ENCODE data around the gene MTM1.

Gene MTM1

DNA sequence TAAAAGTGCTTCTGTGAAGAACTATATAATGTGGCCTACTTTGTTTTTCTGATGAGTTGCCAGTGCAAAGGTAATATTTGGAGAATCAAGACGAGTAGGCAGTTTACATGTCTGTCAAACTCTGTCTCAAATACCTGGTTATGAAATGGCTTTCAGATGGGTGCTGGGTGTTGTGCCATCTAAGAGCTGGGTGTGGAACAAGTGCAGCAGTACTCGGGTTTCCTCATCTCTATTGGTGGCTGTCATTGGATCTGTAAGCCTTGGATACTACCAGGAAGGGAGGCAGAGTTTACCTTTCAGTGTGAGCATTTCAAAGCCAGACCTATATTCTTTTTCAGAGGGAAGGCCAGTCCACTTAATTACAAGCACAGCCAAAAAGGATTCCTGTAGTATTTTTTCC is 37.2 kb downstream of the MTM1 start:
- DNase-seq (ENCODE audit: low spot score), result no peak

DNA sequence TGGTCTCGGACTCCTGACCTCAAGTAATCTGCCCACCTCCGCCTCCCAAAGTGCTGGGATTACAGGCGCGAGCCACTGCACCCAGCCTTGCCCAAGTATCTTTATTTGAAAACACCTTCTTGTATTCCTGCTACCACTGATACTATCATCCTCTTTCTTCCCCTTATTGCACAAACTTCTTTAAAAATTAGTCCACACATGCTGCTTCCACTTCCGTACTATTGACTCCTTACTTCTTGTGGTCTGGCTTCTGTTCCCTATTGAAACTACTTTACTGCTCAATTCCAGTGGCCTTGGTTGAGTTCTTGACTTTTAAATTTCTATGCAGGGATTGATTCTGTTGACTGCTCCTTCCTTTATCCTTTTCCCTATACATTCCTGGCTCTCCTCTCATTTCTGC is 38.8 kb downstream of the MTM1 start:
- no peak for DNase-seq (ENCODE audit: low spot score)

DNA sequence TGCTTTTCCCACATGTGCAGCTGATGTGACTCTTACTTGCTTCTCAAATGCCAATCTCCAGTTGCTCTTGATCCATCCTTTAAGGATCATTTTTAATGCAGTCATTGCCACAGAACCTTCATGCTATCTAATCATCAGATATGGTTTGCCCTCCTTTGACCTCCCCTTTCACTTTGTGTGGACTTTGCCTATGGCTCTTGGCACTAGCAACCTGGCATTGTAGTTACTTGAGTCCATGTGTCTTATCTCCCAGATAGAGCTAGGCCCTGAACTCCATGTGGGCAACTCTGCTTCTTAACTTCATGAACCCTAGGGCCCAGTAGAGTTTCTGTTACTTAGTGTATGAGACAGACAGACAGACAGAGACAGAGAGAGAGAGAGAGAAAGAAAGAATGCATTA is 41.6 kb downstream of the MTM1 start:
- no peak for DNase-seq (ENCODE audit: low spot score)

DNA sequence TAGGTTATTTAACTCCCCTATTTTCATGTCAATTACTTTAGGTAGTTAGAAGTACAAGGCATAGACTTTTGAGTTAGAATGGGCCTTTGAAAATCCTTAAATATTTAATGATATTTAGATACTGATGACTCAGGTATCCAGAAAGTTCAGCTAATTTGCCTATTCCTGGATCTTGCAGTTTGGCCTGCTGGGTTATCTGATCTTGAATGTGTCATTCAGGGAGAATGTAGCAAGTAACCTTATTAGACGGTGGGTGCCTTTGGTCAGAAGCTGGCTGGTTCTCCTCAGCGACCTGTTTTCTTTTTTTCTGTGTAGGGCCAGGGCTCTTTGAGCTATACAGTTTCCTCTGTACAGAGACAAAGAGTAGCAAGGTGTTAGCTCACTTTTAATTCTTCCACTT is 42.0 kb downstream of the MTM1 start:
- DNase-seq (ENCODE audit: low spot score), result no peak

DNA sequence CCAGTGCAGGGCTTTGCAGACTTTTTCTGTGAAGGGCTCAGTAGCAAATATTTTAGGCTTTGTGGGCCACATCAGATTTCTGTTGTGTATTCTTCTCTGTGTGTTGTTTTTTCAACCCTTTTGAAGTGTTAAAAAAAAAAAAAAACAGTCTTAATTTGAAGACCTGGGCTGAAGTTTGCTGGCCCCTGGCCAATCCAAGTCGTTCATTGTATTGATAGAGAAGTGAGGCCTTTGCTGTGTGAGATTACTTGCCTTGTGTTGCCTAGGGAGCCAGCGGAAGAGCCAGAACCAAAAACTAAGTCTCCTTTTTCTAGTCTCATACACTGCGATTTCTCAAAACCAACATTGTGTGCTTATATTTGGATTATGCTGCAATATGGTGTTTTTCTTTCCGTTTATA is 46.9 kb downstream of the MTM1 start:
- DNase-seq (ENCODE audit: low spot score), result no peak

DNA sequence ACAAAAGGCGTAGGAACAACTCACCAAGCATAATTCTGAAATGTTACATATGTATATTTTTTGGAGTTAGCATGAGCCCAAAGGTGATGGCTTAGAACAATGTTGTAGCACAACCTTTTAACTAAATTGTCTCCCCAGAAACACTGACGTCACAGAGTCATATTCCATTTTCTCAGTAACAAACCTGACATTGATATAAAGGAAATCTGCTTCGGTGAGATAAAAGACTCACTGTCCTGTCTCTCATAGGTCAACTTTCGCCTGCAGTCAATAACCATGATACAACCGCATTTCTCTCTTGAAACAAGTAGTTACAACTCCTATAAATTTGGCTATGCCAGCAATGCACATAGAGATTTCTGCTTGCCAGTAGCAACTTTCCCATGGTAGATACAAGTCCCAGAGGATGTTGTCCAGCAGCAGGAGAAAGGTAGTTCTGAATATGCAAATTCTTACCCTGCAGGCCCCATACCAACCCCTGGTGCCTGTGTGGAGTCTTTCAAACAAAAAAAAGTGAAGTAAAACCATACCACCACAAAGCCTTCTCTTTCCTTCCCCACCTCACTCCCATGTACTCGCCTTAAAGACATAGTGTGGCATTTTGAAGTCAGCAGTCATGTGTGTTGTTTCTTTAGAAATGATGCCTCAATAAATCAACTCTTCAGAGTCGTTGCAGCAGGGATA is 47.9 kb downstream of the MTM1 start:
- no peak for DNase-seq (ENCODE audit: low spot score)

DNA sequence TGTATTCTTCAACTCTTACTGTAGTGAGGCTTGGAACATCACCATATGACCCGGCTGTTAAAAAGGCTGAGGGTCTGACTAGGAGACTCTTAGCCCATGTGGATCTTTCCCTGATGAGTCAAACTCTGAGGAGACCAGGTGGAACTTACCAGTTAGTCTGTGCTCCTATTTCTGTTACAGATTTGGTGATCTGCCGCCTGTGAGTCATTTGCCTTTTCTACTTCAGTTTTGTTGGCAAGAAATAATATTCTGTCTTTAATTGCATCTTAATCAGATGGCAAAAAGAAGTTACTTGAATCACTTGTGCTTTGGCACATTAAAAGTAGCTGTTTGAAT is 48.4 kb downstream of the MTM1 start:
- DNase-seq (ENCODE audit: low spot score), result no peak

DNA sequence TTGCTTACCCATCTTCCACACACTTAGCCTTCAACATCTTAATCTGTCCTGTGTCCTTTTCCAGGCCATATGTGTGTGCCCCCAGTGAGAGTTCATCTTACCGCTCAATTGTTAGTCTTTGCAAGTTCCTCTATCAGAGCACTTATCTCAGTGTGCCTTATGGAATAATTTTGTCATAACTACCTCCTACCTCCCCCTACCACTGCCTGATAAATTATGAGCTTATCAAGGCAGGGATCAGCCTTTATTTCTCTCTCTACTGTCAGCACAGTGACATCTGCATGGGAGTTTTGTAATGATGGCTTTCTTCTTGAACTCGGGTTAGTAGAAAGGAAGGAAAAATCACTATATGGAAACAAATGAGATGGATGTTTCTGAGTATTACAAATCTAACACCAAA is 53.2 kb downstream of the MTM1 start:
- DNase-seq (ENCODE audit: low spot score), result no peak

DNA sequence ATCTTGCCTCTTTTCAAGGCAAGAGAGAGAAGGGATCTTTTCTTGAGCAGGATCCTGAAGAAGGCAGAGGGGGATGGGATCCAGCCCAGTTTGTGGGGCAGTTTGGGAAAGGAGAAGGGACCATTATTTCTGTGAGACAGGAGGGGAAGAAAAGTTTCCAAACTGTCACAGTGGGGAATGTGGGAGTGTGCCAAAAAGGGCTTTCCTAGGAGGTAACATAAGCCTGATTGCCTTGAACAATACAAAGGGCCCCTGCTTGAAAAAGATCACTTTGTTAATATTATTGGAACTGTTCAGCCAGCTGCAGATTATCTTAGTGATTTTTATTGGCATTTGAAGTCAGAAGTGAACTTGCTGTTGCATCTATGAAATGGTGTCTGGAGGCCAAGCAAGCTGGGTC is 55.2 kb downstream of the MTM1 start:
- DNase-seq (ENCODE audit: low spot score), result no peak

DNA sequence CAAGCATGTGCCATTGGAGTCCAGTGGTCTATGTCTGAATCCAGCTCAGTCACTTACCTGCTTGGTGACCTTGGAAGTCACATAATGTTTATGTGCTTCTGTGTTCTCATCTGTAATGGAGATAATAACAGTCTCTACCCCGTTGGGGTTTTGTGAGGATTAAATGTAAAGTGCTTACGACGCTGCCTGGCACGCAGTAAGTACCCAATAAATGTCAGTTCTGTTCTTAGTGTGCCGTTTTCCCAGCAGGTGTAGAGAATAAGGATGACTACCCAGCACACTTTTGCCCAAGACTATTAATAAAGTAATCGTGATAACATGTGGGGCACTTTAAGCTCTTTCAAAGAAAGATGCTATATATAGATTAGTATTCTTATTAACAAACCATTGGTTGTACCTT is 56.7 kb downstream of the MTM1 start:
- no peak for DNase-seq (ENCODE audit: low spot score)

DNA sequence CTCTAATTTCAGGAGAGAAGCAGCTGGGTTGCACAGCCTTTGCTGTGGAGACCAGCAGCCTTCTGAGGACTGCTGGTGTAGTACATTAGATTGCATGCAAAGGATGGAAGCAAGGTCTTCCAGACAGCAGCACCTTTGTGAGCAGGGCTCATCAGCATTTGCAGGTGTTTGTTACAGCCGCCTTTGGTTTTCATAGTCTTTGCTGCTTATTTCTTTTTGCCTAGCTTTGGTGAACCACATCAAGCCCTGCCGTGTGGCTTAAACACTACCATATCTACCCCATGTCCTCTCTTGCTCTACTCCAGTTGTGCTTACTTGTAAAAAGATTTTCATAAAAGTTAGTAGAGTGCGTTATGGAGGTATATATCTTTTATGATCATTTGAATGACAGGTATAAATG is 57.5 kb downstream of the MTM1 start:
- DNase-seq (ENCODE audit: low spot score), result no peak

DNA sequence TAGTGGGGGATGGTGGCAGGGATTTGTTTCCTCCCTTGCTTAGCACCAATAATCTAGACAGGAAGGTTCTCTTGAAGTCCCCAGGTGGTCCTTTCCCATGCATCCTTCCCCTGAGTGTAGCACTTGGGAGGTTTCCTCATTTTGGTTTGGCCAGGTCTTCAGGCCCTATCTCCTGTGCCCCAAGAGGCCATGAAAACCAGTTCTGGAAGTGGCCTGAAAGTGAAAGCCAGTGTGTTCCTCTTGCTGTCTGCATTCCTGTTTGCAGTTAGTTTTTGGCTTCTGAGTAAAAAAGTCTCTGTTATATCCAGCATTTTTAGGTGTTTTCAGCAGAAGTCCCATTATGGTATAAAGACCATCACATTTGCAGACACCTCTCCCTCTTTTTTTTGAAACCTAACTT is 59.5 kb downstream of the MTM1 start:
- DNase-seq (ENCODE audit: low spot score), result no peak

DNA sequence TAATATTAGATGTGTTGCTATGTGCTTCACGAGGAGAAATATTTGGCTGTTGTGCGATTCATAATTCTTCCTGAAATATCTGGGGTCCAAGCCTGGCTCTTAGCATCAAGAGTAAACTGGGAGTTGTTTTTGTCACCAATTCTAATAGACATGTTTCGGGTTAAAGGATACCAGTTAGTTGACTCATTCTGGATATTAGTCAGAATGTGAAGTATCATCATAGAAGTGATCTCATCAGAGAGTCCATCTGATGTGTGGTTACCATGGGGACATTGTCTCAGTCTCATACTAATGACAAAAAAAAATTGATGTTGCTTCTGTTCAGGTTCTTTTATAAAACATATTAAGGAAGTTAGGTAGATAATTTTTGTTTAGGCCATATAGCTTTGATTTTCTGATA is 67.5 kb downstream of the MTM1 start:
- DNase-seq (ENCODE audit: low spot score), result no peak

DNA sequence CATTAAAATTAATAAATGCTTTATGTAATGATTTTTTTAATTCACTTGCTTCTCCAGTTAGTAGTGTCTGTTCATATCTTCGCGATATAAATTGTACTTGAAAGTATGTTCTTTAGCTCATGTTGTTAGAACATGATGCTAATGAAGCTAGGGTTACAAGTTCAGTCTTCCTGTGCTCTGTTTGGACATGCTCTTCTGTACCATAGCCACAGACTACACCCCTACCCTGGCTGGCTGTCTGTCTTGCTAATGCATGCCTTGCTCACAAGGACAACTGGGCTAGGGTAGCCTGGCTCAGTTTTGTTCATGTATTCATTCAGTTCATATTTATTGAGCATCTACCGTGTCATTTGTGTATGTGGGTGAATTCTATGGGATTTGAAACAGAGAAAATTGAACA is 74.0 kb downstream of the MTM1 start:
- DNase-seq (ENCODE audit: low spot score), result no peak

DNA sequence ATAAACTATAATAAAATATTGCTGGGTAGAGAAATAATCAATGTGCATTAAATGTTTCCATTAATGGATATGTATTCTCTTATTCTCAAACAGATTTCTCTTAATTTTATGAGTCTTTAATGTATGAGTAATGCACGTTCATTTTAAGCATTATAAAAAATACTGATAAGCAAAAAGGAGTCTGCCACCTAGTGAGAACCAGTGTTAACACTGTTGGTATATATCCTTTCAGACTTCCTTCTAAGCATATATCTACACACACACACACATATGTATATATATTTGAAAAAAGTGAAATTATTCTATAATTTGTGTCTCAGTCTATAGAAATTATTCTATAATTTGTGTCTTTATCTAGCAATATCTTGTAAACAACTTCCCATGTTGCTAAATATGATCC is 74.8 kb downstream of the MTM1 start:
- peak; percentile 2 for DNase-seq (ENCODE audit: low spot score)

DNA sequence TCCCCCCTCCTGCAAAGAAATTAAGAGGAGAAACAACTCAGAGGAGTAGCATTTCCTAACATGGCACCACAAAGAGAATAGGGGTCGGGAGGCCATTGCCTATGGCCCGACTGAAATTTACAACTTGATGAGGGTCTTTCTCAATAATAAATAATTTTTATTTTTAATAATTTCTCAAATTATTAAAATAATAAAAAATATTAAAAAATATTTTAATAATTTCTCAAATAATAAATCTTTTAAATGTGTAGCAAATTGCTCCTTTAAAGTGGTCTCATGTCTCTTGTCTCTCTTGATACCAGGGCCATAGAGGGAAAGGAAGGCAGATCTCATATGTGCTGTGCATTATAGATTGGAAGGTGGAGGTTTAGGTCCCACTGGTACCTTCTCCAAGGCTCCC is 75.5 kb downstream of the MTM1 start:
- no peak for DNase-seq (ENCODE audit: low spot score)

DNA sequence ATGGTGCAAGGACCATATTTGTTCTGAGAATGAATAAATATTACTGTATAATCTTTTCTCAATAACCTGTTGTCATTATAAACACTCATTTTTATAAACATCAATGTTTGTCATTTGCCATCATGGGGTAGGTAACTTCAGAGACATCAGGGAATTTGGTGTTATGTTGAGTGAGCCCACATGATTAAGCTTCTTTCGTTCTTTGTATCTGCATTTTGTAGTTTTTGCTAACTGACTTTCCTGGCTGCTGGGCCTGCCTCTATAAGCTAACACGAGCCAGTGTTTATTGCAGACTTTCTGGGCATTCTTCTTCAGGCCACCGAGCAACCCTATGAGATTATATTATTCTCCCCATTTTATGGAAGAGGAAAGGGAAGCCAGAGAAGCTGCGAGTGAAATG is 76.0 kb downstream of the MTM1 start:
- no peak for DNase-seq (ENCODE audit: low spot score)

DNA sequence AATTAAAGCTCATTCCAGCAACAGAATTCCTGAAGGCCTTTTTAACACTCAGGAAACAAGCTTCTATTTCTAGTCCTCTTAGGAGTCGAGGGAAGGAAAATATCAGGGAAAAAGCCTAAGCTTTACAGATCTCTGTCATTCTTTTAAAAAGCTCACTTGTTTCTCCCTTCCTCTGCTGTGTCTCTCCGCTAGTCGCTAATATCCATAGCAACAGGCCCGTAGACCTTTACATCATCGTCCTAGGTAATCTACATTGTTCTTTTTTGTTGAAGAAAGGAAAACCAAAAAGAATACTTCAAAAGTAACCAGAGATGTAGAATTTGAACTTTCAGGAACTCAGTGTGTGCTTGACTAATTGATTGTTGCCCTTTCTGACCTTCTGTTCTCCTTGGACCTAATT is 78.9 kb downstream of the MTM1 start:
- no peak for DNase-seq (ENCODE audit: low spot score)

DNA sequence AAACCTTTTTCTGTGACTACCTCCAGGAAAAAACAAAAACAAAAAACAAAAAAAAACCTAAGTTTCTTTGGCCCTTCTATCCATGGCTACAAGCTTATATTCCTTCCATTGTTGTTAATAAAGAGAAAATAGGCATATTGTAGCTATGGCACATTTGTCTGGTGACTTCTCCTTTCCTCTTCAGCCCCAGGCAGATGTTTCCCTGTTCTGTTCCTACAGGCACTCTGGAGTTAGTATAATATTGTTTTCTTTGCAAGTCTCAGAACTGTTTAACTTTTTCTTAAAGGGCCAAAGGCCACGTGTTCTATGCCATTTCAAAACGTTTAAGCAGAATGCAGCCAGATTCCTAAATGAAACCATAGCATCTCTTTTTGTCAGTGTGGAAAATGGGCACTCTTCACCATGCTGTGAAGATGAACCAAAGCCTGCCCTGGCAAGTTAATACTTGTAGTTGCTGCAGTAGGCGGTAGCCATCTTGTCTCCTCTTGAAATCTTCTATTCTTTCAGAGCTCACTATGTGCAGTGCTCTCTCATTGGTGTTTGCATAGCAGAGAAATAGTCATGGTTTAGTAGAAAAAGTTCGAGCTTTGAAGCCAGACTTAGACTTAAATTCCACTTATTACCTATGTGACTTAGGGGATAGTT is 80.0 kb downstream of the MTM1 start:
- DNase-seq (ENCODE audit: low spot score), result no peak

DNA sequence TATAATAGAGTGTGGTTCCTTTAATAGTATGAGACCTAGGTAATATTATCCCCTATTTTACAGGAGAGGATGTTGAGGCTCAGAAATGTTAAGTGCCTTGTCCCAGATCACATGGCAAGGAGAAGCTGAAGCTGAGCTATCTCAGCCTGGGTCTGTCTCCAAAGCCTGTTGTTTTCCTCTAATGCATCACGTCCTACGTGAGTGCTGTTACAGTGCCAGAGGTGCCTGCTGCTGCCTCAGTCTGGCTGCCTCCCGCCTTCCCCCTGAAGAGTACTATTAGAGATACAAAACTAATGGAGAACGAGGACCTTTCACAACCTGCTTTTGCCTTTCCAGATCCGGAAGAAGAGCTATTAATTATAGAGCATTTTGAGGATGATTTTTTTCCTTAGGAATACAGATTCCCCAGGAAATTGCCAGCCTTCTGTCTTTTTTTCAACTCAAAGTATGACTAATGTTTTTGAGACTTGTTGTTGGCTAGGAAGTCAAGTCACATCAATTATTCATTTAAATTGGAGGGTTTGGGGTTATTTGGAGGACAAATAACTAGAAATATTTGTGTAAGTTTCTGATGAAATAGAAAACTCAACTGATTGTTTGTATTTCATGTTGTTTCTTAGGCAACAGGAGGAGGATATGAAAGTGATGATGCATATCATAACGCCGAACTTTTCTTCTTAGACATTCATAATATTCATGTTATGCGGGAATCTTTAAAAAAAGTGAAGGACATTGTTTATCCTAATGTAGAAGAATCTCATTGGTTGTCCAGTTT is 80.9 kb downstream of the MTM1 start:
- DNase-seq (ENCODE audit: low spot score), result no peak

DNA sequence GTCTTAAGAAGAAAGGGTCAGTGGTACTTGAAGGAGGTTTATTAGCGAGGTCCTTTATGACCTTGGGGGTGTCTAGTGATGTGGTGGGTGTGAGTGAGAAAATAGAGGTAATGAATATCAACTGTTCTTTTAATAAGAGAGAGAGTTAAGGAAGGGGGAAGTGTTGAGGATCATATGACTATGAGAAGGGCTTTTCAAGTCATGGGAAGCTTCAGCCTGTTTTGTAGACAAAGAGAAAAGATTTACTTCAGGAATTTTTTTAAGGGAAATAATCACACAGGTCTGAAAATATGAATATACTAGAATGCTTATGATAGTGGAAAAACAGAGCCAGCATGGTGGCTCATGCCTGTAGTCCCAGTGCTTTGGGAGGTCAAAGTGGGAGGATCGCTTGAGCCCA is 83.5 kb downstream of the MTM1 start:
- no peak for DNase-seq (ENCODE audit: low spot score)

DNA sequence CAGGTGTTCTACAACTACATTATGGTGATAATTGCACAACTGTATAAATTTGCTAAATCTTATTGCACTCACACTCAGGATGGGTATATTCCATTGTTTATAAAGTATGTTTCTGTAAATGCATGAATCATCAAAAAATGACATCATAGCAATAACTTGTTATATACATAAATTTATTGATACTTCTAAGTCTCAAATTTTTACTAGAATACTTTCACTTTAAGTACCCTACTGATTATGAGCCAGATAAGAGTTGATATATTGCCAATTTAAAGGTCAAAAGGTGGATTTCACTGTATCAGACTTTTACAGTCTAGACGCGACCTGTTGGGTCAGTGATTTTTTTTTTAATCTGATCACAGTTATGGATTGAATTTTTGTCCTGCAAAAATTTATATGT is 87.4 kb downstream of the MTM1 start:
- DNase-seq (ENCODE audit: low spot score), result no peak

DNA sequence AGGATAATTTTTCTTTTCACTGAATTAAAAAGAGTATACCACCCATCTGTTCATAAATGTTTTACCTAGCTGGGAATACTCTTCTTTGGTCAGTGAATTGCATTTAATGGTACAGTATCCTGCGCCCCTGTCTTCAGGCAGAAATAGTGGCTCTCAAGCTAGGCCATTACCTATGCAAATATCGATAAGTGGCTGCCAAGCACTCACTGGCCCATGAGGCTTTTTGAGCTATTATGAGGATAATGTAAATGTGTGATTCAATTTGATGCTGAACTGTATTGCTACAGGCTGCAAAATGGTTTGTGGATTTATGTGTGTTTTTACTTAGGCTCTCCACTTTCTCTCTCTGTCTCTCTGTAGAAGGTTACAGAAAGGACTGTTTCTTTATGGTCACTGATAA is 94.7 kb downstream of the MTM1 start:
- no peak for DNase-seq (ENCODE audit: low spot score)

DNA sequence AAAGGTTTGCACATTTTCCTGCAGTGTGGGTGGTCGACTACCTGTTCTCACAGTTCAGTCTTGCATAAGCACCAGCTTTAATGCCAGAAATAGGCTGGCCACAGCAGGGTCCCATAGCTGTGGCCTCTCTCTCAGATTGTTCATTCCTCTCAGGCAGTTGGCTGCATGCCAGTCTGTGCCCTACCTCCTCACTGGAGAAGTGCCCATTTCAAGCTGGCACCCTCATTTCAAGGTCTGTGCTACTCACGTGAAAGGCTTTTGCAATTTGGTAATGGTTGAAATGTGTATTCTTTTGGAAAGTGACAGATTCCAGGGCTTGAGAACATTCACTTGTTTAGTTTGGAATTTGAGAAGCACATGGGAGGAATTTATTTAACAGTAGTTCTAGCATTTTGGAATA is 95.9 kb downstream of the MTM1 start:
- no peak for DNase-seq (ENCODE audit: low spot score)
